Large intestine (tissue), 3 donors: Measurements from ENCODE around the gene RANBP17. TPM values are rescaled to one million over a fixed set of nuclear protein-coding genes. Genes with fewer than 3 reads are reported as not detected.

Source experiments
- DNase-seq, 2 donors: peaks; one replicate each; pipeline versions ENCODE4 v3.0.0 to v3.0.0-alpha.2; 2013
- H3K27ac ChIP-seq: one replicate; pipeline ENCODE4 v1.5.1; 2013; ENCODE audit warnings: low read length
- H3K27me3 ChIP-seq: 2 replicates; pipeline ENCODE4 v1.6.1; 2013; ENCODE audit warnings: low read length; ENCODE audit not compliant: control insufficient read depth, insufficient read depth
- H3K36me3 ChIP-seq: 2 replicates; pipeline ENCODE4 v1.6.1; 2013; ENCODE audit warnings: low read length; ENCODE audit not compliant: control insufficient read depth, insufficient read depth
- H3K4me1 ChIP-seq: one replicate; pipeline ENCODE4 v1.6.1; 2013; ENCODE audit warnings: low read length; ENCODE audit not compliant: control insufficient read depth, insufficient read depth
- H3K4me3 ChIP-seq: one replicate; pipeline ENCODE4 v1.5.1; 2013; ENCODE audit warnings: low read length
- H3K9me3 ChIP-seq: one replicate; pipeline ENCODE4 v1.6.1; 2013; ENCODE audit warnings: mild to moderate bottlenecking, low read depth, low read length, moderate library complexity; ENCODE audit not compliant: control insufficient read depth
- WGBS: methylation state at CpG from one replicate; pipeline ENCODE4 v1.1.5; 2013; ENCODE audit warnings: low lambda C conversion rate; ENCODE audit not compliant: insufficient coverage; 5-methylcytosine and 5-hydroxymethylcytosine counted together
- polyA plus RNA-seq: library from polyadenylated mRNA; unstranded; fragments of 120-200 nt; gene quantifications from one replicate; pipeline ENCODE4 v1.2.1, GENCODE V29; 2013

Gene RANBP17
- polyA plus RNA-seq, 1 donor, result 5.8 TPM

GRCh38 chr5:171116719-171117118 lies 254.9 kb downstream of the RANBP17 start:
- Histone ChIP-seq H3K4me1 (no peaks in the 10 kb centered on the region), H3K36me3 (no peaks in the 10 kb centered on the region), H3K27me3 (no peaks in the 10 kb centered on the region), H3K4me3 (no peak overlapping the region), H3K9me3 (no peaks in the 10 kb centered on the region), H3K27ac (no peak overlapping the region)
- 95% methylated on average over 2 of the region's 2 CpGs for WGBS
- DNase-seq, result no peak

GRCh38 chr5:171120986-171121622 lies 259.3 kb downstream of the RANBP17 start:
- WGBS, result no CpG with 5 or more reads among the region's 15 CpGs
- DNase-seq, result no peak
- Histone ChIP-seq H3K4me3 (no peak overlapping the region), H3K36me3 (no peaks in the 10 kb centered on the region), H3K4me1 (no peaks in the 10 kb centered on the region), H3K27ac (no peak overlapping the region), H3K27me3 (no peaks in the 10 kb centered on the region), H3K9me3 (no peaks in the 10 kb centered on the region)

- H3K27me3 ChIP-seq, result no peaks in the 10 kb centered on the region
- no CpG with 5 or more reads among the region's 3 CpGs for WGBS
- DNase-seq, result no peak
- no peak overlapping the region for H3K27ac ChIP-seq
- H3K9me3 ChIP-seq, result no peaks in the 10 kb centered on the region
- no peaks in the 10 kb centered on the region for H3K4me1 ChIP-seq
- no peaks in the 10 kb centered on the region for H3K36me3 ChIP-seq
- no peak overlapping the region for H3K4me3 ChIP-seq
Measured at GRCh38 chr5:171121638-171122037, 259.8 kb downstream of the RANBP17 start.

GRCh38 chr5:171122372-171122771 lies 260.6 kb downstream of the RANBP17 start:
- DNase-seq, result no peak

GRCh38 chr5:171123417-171123816 lies 261.6 kb downstream of the RANBP17 start:
- WGBS, result no CpG with 5 or more reads among the region's 4 CpGs
- Histone ChIP-seq H3K9me3 (no peaks in the 10 kb centered on the region), H3K27me3 (no peaks in the 10 kb centered on the region), H3K4me3 (no peak overlapping the region), H3K27ac (no peak overlapping the region), H3K4me1 (no peaks in the 10 kb centered on the region), H3K36me3 (no peaks in the 10 kb centered on the region)
- DNase-seq, result no peak

More at GRCh38 chr5:171122372-171122771, 260.6 kb downstream of the RANBP17 start:
- Histone ChIP-seq H3K9me3 (no peaks in the 10 kb centered on the region), H3K36me3 (no peaks in the 10 kb centered on the region), H3K27ac (no peak overlapping the region), H3K4me3 (no peak overlapping the region), H3K4me1 (no peaks in the 10 kb centered on the region), H3K27me3 (no peaks in the 10 kb centered on the region)
- WGBS, result 100% methylated on average over 1 of the region's 2 CpGs

- H3K27me3 ChIP-seq, result no peaks in the 10 kb centered on the region
- 67% methylated on average over 1 of the region's 2 CpGs for WGBS
- H3K9me3 ChIP-seq, result no peaks in the 10 kb centered on the region
- H3K27ac ChIP-seq, result no peak overlapping the region
- no peak overlapping the region for H3K4me3 ChIP-seq
- H3K36me3 ChIP-seq, result no peaks in the 10 kb centered on the region
- H3K4me1 ChIP-seq, result no peaks in the 10 kb centered on the region
- DNase-seq, result no peak
Measured at GRCh38 chr5:171127314-171127713, 265.5 kb downstream of the RANBP17 start.

- Histone ChIP-seq H3K9me3 (no peaks in the 10 kb centered on the region), H3K36me3 (no peaks in the 10 kb centered on the region), H3K4me1 (no peaks in the 10 kb centered on the region), H3K27me3 (no peaks in the 10 kb centered on the region), H3K27ac (no peak overlapping the region), H3K4me3 (no peak overlapping the region)
- no peak for DNase-seq
- WGBS, result no CpG with 5 or more reads among the region's 4 CpGs
Measured at GRCh38 chr5:171128136-171128535, 266.3 kb downstream of the RANBP17 start.

GRCh38 chr5:171129308-171129707 lies 267.5 kb downstream of the RANBP17 start:
- whole genome bisulfite sequencing, result no CpG with 5 or more reads among the region's 5 CpGs
- DNase-seq, result no peak
- no peaks in the 10 kb centered on the region for H3K36me3 ChIP-seq
- H3K27me3 ChIP-seq, result no peaks in the 10 kb centered on the region
- no peaks in the 10 kb centered on the region for H3K9me3 ChIP-seq
- no peak overlapping the region for H3K27ac ChIP-seq
- H3K4me3 ChIP-seq, result no peak overlapping the region
- no peaks in the 10 kb centered on the region for H3K4me1 ChIP-seq

- peak in 1 of 2 donors; percentile 13 for DNase-seq
- H3K4me3 ChIP-seq, result no peak overlapping the region
- no peak overlapping the region for H3K27ac ChIP-seq
- H3K4me1 ChIP-seq, result no peaks in the 10 kb centered on the region
- no peaks in the 10 kb centered on the region for H3K36me3 ChIP-seq
- H3K9me3 ChIP-seq, result no peaks in the 10 kb centered on the region
- no peaks in the 10 kb centered on the region for H3K27me3 ChIP-seq
Measured at GRCh38 chr5:171131497-171131896, 269.7 kb downstream of the RANBP17 start.

- H3K27ac ChIP-seq, result no peak overlapping the region
- H3K4me3 ChIP-seq, result no peak overlapping the region
- no CpG with 5 or more reads among the region's 1 CpG for WGBS
- DNase-seq, result no peak
- no peaks in the 10 kb centered on the region for H3K4me1 ChIP-seq
- H3K36me3 ChIP-seq, result no peaks in the 10 kb centered on the region
- H3K9me3 ChIP-seq, result no peaks in the 10 kb centered on the region
- no peaks in the 10 kb centered on the region for H3K27me3 ChIP-seq
Measured at GRCh38 chr5:171137768-171138525, 276.1 kb downstream of the RANBP17 start.

- no peak for DNase-seq
- H3K36me3 ChIP-seq, result no peaks in the 10 kb centered on the region
- no peak overlapping the region for H3K27ac ChIP-seq
- H3K4me3 ChIP-seq, result no peak overlapping the region
- H3K9me3 ChIP-seq, result no peaks in the 10 kb centered on the region
- no peaks in the 10 kb centered on the region for H3K27me3 ChIP-seq
- H3K4me1 ChIP-seq, result no peaks in the 10 kb centered on the region
Measured at GRCh38 chr5:171139227-171139626, 277.4 kb downstream of the RANBP17 start.
